IMR-90 (cell line): ENCODE measurements around the gene ASAP2.

Source experiments
- CEBPB ChIP-seq: IDR thresholded peaks from 2 replicates; pipeline ENCODE4 v1.6.1; 2012; ENCODE audit warnings: low read depth, low read length, improper control_type of control experiment
- CTCF ChIP-seq: conservative IDR thresholded peaks from 2 replicates; pipeline ENCODE4 v1.5.1; 2012; ENCODE audit warnings: mild to moderate bottlenecking, low read depth, low read length, improper control_type of control experiment
- MAFK ChIP-seq: IDR thresholded peaks from 2 replicates; pipeline ENCODE4 v1.6.1; 2012; ENCODE audit warnings: low read depth, low read length, improper control_type of control experiment
- MXI1 ChIP-seq: IDR thresholded peaks from 2 replicates; pipeline ENCODE4 v1.6.1; 2012; ENCODE audit warnings: low read depth, mild to moderate bottlenecking, low read length, moderate library complexity, borderline replicate concordance
- POLR2A ChIP-seq: IDR thresholded peaks from 2 replicates; pipeline ENCODE4 v1.6.1; 2012; ENCODE audit warnings: mild to moderate bottlenecking, low read depth, low read length
- RAD21 ChIP-seq: IDR thresholded peaks from 2 replicates; pipeline ENCODE4 v1.6.1; 2012; ENCODE audit warnings: low read length, improper control_type of control experiment
- RFX5 ChIP-seq: IDR thresholded peaks from 2 replicates; pipeline ENCODE4 v1.8.0; 2012; ENCODE audit warnings: low read depth, mild to moderate bottlenecking, low read length, moderate library complexity
- SMC3 ChIP-seq: fragments of 150-350 bp; IDR thresholded peaks from 2 replicates; pipeline ENCODE4 v1.6.1; 2016; ENCODE audit warnings: low read depth, mild to moderate bottlenecking, antibody characterized with exemption, low read length, moderate library complexity
- USF2 ChIP-seq: fragments of 150-350 bp; IDR thresholded peaks from 2 replicates; pipeline ENCODE4 v1.6.1; 2017; ENCODE audit warnings: mild to moderate bottlenecking, antibody characterized with exemption, low read length, low read depth

GRCh38 chr2:9385841-9386240 lies 179.2 kb downstream of the ASAP2 start:
- TF ChIP-seq RFX5 (no peak), CTCF (no peak), SMC3 (no peak), POLR2A (no peak), USF2 (no peak), MXI1 (no peak), CEBPB (no peak), MAFK (no peak), RAD21 (no peak)
